Measurements from ENCODE around the gene METAP1D. TPM values are rescaled to one million over a fixed set of nuclear protein-coding genes. Genes with fewer than 3 reads are reported as not detected.

Gene METAP1D
- total RNA-seq (2021) (11.8 and 12.7 TPM in 2 replicates), Bru-seq, nascent RNA (percentile 67 among the genes with signal in this experiment), BruChase-seq, experiment 1, labeled RNA remaining after a 2-hour chase (percentile 65 among the genes with signal in this experiment), BruChase-seq, experiment 2, labeled RNA remaining after a 6-hour chase (percentile 69 among the genes with signal in this experiment)
- long read RNA-seq, transcript METAP1D-206 (3 exons, 929 nt) = minor isoform, 6 of 27 reads
- long read RNA-seq, transcript METAP1D-201 (10 exons, 3,419 nt) = major isoform, 9 of 27 reads
- long read RNA-seq, partial matches to known transcripts = 2 of 27 reads
- long read RNA-seq, other reads (novel, unspliced or antisense) = 10 of 27 reads

DNA sequence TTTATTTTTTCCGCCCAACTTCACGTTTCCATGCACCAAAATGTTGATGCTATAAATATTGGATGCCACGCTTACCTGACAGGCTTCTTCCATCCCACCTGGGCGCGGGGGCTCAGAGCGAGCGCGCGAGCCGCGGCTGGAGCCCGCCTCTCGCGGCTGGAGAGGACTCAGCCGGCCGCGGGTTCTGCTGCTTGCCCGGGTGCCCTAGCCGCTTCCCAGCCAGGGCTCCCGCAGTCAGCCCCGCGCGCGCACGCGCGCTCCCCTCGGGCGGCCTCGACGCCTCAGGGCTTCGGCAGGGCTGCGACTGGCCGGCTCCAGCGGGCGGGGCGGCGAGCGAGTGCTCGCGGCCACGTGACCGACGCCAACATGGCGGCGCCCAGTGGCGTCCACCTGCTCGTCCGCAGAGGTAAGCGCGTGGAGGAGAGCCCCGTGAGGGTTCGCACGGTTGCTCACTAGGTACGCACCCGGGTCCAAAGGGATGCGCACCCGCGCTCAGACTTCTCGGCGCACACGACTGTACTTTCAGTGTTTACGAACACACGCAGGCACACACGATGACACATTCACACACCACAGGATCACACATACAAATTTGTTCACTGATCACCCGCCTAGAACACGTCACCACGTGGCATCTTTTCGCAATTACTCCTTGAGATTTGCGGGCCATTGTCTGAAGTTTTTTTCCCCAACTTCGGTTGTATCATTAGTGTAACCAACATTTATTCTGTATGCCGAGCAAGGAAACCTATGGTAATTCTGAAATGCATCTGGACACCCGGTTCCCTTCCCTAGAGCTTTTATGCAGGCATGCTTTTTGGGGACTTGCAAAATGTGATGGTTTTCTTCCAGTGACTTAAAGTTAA, at the start of gene METAP1D:
Gene METAP1D (plus strand): TSS at position 350 of the 866 bp plus-strand sequence. CDS start 17 bp downstream, at position 367.
- TSS peak; percentile 77 for BruUV-seq (replicated peaks)
- TF ChIP-seq, protein P1, sequence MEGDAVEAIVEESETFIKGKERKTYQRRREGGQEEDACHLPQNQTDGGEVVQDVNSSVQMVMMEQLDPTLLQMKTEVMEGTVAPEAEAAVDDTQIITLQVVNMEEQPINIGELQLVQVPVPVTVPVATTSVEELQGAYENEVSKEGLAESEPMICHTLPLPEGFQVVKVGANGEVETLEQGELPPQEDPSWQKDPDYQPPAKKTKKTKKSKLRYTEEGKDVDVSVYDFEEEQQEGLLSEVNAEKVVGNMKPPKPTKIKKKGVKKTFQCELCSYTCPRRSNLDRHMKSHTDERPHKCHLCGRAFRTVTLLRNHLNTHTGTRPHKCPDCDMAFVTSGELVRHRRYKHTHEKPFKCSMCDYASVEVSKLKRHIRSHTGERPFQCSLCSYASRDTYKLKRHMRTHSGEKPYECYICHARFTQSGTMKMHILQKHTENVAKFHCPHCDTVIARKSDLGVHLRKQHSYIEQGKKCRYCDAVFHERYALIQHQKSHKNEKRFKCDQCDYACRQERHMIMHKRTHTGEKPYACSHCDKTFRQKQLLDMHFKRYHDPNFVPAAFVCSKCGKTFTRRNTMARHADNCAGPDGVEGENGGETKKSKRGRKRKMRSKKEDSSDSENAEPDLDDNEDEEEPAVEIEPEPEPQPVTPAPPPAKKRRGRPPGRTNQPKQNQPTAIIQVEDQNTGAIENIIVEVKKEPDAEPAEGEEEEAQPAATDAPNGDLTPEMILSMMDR (conservative IDR thresholded peaks at IDR 0.05; ENCODE audit: low read depth, low read length) = no peak
- no peak for TF ChIP-seq EZH2 (IDR thresholded peaks at IDR 0.05; ENCODE audit: borderline replicate concordance, low read depth, low read length, poor library complexity, severe bottlenecking)
- CTCF ChIA-PET = no interaction called here
- H3K9me3 ChIP-seq (ENCODE audit: low read depth, low read length, poor library complexity, severe bottlenecking) = no peaks in the 10 kb centered on the region
- H3K4me1 ChIP-seq (ENCODE audit: insufficient read depth, low read length, poor library complexity, severe bottlenecking) = peaks cover 13% of the 10 kb centered on the region
- H3K27me3 ChIP-seq (replicated peaks; ENCODE audit: insufficient read depth, low read depth, low read length, poor library complexity) = no peaks in the 10 kb centered on the region
- H3K4me3 ChIP-seq (ENCODE audit: low read depth, low read length, poor library complexity, severe bottlenecking) = peak within 1 kb of the TSS; percentile 63
- H3K27ac ChIP-seq (ENCODE audit: low read depth, low read length, poor library complexity, severe bottlenecking) = peak within 1 kb of the TSS; percentile 63
- peak; percentile 97 for DNase-seq (ENCODE audit: low spot score)
- POLR2A ChIA-PET (ENCODE audit: low non-redundant PET) = no interaction called here
- H3K36me3 ChIP-seq (ENCODE audit: insufficient read depth, low read length, poor library complexity, severe bottlenecking) = no peaks in the 10 kb centered on the region
- intact Hi-C loops (cut with micrococcal nuclease; ENCODE audit: unreplicated experiment) = loop anchor here (5.0 kb wide), 1 partner anchor 92 kb away; no protein-coding TSS in a partner anchor

DNA sequence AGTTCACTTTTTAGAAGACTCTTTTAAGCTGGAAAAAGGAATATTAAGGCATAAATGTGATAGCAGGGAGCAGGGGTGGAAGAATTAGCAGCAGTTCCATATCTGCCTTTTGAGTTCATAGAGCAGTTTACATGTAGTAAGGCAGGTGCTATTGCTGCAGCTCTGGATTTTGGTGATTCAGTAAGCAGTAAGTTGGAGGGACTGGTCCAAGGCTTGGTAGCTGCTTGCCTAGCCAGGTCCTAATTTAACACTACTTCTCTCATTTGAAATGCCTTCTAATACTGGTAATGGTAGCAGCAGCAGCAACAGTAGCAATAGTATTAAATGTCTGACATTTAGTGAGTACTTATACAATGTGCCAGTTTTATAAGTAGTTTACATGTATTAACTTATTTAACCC, 47.5 kb upstream of the METAP1D start:
- H3K9me3 ChIP-seq (ENCODE audit: low read depth, low read length, poor library complexity, severe bottlenecking) = no peaks in the 10 kb centered on the region
- intact Hi-C loops (cut with micrococcal nuclease; ENCODE audit: unreplicated experiment) = loop anchor here (10.0 kb wide), 1 partner anchor 247 kb away; no protein-coding TSS in a partner anchor
- no peaks in the 10 kb centered on the region for H3K27me3 ChIP-seq (replicated peaks; ENCODE audit: insufficient read depth, low read depth, low read length, poor library complexity)
- H3K27ac ChIP-seq (ENCODE audit: low read depth, low read length, poor library complexity, severe bottlenecking) = no peak overlapping the region
- BruUV-seq (replicated peaks) = no TSS peak
- no peaks in the 10 kb centered on the region for H3K36me3 ChIP-seq (ENCODE audit: insufficient read depth, low read length, poor library complexity, severe bottlenecking)
- ChIA-PET CTCF (no interaction called here), POLR2A (ENCODE audit: low non-redundant PET) (no interaction called here)
- no peak for TF ChIP-seq EZH2 (IDR thresholded peaks at IDR 0.05; ENCODE audit: borderline replicate concordance, low read depth, low read length, poor library complexity, severe bottlenecking)
- TF ChIP-seq, protein P1 (conservative IDR thresholded peaks at IDR 0.05; ENCODE audit: low read depth, low read length) = no peak
- no peak overlapping the region for H3K4me3 ChIP-seq (ENCODE audit: low read depth, low read length, poor library complexity, severe bottlenecking)
- H3K4me1 ChIP-seq (ENCODE audit: insufficient read depth, low read length, poor library complexity, severe bottlenecking) = peaks cover 8% of the 10 kb centered on the region
- no peak for DNase-seq (ENCODE audit: low spot score)

DNA sequence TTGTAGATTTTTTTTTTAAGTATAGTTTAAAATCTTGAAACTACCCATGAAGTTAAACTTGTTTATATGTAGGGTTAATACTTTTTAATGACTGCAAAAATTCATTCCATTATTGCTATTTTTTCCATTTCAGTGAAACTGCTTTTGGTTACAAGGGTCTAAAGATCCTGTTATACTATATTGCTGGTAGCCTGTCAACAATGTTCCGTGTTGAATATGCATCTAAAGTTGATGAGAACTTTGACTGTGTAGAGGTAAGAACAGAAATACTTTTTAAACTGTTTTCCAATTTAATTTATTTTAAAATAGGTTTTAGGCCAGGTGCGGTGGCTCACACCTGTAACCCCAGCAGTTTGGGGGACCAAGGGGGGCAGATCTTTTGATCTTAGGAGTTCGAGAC, 47.0 kb upstream of the METAP1D start:
- CTCF ChIA-PET = no interaction called here
- no peak overlapping the region for H3K27ac ChIP-seq (ENCODE audit: low read depth, low read length, poor library complexity, severe bottlenecking)
- BruUV-seq (replicated peaks) = no TSS peak
- DNase-seq (ENCODE audit: low spot score) = no peak
- H3K9me3 ChIP-seq (ENCODE audit: low read depth, low read length, poor library complexity, severe bottlenecking) = no peaks in the 10 kb centered on the region
- POLR2A ChIA-PET (ENCODE audit: low non-redundant PET) = no interaction called here
- H3K27me3 ChIP-seq (replicated peaks; ENCODE audit: insufficient read depth, low read depth, low read length, poor library complexity) = no peaks in the 10 kb centered on the region
- H3K36me3 ChIP-seq (ENCODE audit: insufficient read depth, low read length, poor library complexity, severe bottlenecking) = no peaks in the 10 kb centered on the region
- no peak overlapping the region for H3K4me3 ChIP-seq (ENCODE audit: low read depth, low read length, poor library complexity, severe bottlenecking)
- H3K4me1 ChIP-seq (ENCODE audit: insufficient read depth, low read length, poor library complexity, severe bottlenecking) = peaks cover 10% of the 10 kb centered on the region
- intact Hi-C loops (cut with micrococcal nuclease; ENCODE audit: unreplicated experiment) = loop anchor here (10.0 kb wide), 1 partner anchor 248 kb away; no protein-coding TSS in a partner anchor
- TF ChIP-seq, protein P1 (conservative IDR thresholded peaks at IDR 0.05; ENCODE audit: low read depth, low read length) = no peak
- TF ChIP-seq EZH2 (IDR thresholded peaks at IDR 0.05; ENCODE audit: borderline replicate concordance, low read depth, low read length, poor library complexity, severe bottlenecking) = no peak
